Endometrium (tissue), 2 donors: ENCODE results near the gene RAB11FIP3.

ENCODE experiments used
- FAIRE-seq: peaks from 2 replicates; lab custom pipeline; 2012; peaks lifted over from hg19 to GRCh38; lab: Jason Lieb, UNC
- donor health status: control.
- donor health status: control.

RAB11FIP3 gene

DNA sequence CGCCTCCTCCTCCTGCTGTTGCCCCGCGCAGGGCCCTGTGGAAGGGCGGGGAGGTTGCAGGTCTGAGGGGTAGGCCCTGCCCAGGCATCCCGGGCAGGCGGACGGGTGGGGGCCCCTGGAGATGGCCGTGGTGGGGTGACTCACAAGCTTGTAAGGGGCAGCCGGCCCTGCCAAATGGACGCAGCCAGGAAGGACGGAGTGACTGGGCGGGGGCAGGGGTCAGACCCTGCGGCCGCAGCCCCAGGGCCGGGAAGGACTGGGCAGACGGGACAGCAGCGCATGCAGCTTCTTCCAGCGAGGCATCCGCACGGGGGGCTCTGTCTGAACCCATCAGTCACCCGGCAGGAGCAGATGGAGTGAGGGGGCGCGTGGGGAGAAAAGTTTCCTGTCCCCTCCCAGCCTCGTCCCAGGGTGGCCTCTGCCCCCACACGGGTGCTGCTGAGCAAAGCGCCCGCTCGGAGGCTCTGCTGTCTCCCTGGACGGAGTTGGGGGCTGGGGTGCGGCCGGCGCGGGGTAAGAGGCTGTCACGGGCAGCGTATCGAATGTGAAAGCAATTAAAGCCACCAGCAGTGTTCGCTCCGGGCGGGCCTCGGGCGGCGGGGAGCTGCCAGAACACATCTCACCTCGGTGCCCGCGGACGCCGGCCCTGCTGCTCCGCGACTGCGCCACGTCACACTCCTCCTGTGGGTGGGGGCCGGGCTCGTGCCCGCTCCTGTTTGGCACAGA, 129.4 kb downstream of the RAB11FIP3 start:
- FAIRE-seq: no peak

DNA sequence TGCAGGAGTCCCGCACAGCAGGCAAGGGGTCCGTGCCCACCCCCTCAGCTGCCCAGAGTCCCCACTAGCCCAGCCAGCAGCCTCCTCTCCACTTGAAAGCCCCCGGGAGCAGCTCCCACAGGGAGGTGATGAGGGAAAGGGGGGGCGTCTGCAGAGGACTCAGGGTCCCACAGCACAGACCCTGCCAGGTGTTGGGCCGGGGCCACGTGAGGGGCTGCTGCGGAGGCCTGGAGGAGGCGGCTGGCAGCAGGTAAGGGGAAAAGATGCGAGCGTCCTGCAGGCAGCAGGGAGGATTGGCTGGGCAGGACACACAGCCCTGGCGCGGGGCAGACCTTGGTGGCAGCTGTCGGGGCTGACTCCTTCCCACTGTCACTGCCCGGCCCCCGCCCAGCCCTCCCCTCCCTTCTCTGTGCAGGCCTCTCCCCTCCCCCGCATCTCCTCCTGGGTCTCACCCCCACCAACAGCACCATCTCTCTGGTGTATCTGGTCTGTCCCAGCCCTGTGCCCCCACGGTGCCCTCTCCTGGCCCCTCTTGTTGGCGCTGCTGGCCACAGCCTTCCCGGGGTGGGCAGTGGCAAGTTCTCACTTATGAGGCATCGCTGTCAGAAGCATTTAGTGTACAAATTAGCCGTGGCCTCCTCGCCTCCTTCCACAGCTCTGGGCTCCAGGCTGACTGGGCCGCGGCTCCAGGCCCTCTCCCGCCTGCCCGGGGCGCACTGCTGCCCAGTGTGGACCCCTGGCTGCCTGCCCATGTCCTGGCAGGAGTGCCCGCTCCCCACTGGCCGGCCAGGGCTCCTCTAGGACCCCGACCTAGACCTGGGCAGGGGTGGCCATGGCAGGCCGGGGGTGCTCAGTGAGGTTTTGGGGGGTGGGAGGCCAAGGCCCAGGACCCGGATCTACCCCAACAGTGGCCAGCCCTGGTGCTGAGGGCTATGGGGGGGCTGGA, 130.4 kb downstream of the RAB11FIP3 start:
- no peak for FAIRE-seq

DNA sequence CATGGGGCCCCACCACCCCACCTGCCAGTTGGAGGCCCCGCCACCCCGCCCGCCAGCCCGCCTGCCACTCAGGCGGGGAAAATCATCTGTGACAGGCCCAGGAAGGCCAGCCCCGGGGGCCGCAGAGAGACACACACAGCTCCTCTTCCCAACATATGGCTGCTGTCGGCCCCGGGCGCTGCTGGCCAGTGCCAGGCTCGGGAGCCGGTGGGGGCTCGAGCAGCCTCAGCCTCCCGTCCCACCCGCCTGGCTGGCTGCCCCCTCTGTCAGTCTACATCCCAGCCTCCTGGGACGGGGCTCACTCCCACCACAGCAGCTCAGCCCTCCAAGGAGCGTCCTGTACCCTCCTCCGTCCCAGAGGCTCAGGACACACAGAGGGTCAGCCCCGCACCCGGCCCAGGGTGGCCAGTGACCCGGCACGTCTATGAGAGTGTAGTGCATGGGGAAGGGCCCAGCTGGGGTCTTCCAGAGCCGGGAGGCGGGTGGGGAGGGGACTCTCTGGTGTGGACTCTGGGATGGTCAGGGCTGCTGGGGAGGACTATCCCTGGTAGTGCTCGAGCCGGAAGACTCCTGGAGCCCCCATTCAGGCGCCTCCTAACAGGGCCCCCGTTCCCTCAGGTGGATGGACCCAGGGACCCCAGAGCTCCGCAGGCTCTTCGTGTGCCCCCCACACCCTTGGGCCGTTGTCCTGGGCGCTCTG, 131.2 kb downstream of the RAB11FIP3 start:
- no peak for FAIRE-seq

DNA sequence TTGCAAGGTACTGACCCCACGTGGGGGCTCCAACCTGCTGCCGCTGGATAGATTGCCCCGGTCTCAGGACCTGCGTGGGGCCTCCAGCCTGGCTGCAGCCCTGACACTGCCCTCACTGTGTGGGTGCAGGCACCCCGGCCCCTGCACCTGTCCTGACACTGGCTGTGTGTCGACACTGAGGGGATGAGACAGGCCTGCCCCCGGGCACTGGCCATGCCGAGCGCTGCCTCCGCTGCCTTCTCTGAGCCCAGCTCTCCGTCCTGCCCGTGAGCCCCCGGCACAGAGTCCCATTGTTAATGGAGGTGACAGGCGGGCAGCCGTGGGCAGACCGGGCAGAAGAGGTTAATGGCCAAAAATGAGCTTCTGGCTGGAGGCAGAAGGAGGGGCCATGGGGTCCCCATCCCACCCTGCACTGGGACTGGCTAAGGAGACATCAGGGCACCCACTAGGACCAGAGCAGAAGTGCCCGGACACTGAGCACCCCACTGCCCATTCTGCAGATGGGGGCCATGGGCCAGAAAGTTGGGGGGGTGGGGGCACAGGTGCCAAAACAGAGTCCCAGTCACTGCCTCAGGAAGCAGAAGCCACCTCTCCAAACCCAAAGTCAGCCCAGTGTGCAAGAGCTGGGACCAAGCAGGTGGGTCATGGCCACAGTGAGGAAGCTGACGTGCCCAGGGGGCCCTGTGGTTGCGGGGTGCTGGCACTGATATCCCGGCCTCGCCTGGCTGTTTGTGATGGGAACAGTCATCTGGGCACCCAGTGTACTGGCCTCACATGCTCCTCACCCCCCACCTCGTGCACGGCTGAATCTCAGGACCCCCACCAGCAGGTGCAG, 132.2 kb downstream of the RAB11FIP3 start:
- no peak for FAIRE-seq

DNA sequence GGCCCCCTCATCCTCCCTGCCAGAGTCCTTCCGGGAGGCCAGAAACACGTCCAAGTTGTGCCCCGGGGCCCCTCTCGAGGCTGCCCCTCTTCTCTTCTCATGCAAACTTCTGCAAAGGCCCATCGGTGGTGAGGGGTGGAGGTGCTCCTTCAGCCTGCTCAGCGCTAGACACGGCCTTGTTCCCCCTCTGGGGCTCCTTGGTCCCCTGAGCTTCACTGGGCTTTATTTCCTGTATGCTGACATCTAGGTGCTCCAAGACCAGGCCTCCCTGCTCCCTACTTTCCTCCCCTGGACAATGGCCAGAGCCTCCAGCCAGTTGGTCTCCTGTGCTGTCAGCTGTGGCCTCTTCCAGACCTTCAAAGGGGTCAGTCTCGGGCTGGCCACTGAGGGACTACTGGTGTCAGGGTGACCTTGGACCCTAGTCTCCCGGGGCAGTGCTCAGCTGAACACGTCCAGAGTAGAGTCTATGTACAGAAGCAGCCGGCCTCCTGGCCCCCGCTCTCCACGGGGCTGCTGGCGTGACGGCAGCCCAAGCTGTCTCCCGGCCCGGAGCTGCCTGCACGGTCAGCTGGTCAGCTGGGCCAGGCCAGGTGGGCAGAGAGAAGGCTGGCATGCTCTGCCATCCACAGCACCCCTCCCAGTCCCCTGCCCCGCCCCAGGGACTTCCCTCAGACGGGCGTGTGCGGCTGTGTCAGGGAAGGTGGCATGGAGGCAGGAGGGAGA, 133.0 kb downstream of the RAB11FIP3 start:
- FAIRE-seq: no peak

DNA sequence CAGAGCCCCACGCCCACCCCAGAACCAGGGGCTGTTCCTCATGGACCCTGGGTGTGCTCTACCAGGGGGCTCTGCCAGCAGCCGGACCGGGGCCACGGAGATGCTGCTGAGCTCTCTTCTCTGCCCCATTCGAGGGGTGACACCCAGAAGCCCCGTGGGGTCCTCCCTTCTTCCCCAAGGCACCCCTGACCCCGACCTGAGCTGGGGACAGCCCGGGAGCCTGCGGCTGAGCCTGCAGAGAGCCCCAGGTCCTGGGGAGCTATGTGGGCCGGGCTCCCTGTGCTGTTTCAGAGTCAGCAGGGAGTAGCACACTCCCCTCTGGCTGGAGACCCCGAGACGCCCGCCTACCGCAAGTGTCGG, 133.6 kb downstream of the RAB11FIP3 start:
- no peak for FAIRE-seq

DNA sequence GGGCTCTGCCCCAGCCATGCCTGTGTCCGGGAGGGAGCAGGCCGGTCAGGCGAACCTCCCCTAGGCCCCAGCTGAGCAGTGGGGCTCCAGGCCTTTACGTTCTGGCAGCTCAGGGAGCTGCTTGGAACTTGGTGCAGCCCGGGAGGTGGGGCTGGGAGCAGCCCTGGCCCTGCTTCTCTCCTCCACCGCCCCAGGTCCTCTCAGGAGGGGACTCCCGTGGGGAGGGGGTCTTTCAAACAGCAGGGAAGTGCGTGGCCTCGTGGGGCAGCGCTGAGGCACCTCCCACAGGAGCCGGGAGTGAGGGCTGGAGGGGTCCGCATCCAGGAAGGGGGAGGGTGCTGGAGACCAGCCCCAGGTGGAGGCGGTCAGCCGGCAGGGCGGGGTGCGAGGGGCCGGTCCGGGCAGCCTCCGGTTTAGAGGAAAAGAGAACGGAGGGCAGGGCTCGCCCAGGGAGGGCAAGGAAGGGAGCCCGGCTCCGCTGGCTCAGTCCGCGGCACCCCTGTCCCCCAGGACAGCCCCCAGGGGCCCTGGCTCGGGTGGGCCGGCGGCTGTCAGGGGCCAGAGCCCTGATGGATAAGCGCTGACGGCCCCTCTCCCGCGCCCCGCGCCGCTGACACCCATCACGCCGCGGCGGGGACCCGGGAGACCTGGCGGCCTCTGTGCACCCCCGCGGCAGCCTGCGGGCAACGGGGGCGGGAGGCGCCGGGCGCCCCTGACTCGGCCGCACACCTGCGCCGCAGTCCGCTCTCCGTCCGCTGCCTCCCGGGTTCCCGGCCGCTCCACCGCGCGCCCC, 134.2 kb downstream of the RAB11FIP3 start:
- FAIRE-seq: no peak

DNA sequence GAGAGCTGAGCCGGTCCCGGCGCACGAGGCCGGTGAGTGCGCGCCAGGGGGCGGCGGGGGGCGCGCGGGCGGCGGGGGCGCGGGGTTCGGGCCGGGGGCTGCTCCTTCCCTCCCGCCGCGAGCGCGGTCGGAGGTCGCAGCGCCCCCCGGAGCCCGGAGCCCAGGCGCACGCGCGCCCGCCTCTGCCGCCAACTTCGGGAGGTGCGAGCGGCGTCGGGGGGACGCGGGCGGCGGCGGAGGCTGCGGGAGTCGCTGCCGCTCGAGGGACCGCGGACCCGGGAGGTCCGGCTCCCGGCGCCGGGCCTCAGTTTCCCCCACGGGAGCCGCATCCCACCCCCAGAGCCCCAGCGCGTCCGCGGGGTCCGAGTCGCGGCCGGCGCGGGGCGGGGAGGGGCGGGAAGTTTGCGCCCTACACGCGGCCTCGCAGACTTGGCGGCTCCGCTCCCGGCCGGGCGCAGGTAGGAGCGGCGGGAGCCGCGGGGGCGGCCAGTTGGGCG, 134.8 kb downstream of the RAB11FIP3 start, which contains the start of gene PRR35:
PRR35 (plus strand) TSS at position 191 of the 497 bp plus-strand sequence. CDS start 2,901 bp downstream, outside the sequence.
- FAIRE-seq: no peak

DNA sequence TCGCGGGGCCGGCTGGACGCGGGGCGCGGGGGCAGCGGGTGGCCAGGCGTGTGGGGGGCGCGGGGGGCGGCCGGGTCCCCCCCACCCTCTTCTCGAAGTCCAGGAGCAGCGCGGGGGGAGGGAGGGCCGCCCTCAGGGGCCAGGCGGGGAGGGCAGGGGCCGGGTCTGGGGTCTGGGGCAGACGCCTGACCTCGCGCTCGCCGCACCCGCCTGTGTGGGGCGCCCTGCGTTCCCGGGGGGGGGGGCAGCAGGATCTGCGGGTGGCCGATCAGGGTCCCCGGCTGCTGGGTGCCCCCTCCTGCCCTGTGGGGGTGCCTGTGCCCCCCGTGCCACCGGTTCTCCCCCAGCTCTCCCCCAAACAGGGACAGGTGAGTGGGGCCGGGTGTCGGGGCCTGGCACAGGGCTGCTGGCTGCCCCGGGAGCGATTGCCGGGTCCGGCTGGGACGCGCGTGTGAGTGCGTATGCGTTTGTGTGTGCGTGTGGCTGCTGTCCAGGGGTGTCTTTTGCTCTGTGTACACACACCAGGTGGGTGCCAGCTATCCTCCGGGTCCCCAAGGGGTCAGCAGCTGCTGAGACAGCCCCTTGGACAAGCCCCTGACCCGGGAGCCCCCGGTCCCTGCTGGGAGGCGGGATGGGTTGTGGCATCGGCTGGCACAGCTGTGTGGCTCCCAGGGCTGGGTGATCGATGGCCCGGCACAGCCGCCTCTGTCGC, 135.4 kb downstream of the RAB11FIP3 start:
- FAIRE-seq: no peak

DNA sequence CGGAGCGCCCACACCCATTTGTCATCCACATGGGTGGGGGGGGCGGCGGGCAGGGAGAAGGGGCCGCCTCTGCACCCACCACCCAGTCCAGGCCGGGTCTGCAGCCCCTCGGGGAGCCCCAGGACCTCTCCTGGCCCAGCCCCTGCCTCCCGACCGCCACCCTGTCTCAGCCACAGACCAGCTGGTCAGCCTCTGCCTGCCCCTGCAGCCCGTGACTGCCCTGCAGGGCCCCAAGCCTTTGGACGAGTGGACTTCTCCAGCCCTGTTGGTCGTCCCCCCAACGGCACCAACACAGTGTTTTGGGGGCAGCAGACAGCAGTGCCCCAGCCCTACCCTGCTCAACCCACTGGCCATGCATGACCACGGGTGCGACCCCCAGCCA, 136.0 kb downstream of the RAB11FIP3 start:
- FAIRE-seq: no peak

DNA sequence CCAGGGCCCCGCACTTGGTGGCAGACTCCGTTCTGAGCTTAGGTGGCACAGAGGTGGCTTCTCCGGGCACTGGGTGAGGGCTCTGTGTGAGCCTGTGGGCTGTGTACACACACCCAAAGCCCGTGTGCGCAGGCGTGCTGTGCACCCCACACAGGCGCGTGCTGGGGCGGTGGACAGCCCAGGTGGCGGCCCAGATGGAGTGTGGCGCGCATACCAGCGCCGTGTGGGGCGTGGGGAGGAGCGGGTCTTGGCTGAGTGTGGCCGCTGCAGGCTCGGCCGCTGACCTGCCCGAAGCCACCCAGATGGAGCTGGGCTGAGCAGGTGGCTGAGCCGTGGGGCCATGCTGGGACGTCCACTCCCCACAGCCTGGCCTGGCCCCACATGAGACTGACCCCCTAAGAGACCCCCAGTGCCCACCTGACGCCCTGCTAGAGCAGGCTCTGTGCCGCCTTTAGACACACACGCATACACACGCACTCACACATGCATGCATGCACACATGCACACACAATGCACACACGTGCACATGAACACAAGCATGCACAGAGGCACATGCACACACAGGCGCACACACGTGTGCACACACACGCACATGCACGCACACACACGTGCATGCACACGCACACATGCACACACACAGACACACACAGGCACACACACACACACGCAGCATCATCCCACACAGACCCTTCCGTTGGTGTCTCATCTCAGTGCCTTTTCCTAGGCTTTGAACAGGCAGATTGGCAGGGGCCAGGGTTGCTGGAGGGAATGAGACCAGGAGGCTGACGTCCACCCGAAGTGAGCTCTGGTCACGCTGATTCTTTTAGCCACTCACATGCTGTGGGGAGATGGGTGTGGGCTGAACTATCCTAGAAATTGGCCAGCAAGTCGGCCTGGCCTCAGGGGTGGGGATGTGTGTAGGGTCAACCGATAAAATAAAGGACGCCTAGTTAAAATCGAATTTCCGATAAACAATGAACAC, 136.8 kb downstream of the RAB11FIP3 start:
- FAIRE-seq: no peak

DNA sequence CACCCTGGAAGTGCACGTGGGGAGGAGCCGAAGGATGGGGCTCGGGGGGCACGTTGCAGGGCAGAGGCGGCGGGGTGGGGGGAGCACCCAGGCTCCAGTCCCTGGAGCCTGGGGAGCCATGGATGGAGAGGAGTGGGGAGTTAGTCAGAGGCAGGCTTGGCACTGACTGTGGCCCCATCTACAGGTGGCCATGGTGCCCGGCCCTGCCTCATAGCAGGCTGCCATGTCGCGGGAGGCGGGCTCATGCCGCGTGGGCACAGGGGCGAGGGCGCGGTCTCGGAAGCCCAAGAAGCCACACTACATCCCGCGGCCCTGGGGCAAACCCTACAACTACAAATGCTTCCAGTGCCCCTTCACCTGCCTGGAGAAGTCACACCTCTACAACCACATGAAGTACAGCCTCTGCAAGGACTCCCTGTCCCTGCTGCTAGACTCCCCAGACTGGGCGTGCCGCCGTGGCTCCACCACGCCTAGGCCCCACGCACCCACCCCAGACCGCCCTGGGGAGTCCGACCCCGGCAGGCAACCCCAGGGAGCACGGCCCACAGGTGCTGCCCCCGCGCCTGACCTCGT, 137.7 kb downstream of the RAB11FIP3 start:
- no peak for FAIRE-seq

DNA sequence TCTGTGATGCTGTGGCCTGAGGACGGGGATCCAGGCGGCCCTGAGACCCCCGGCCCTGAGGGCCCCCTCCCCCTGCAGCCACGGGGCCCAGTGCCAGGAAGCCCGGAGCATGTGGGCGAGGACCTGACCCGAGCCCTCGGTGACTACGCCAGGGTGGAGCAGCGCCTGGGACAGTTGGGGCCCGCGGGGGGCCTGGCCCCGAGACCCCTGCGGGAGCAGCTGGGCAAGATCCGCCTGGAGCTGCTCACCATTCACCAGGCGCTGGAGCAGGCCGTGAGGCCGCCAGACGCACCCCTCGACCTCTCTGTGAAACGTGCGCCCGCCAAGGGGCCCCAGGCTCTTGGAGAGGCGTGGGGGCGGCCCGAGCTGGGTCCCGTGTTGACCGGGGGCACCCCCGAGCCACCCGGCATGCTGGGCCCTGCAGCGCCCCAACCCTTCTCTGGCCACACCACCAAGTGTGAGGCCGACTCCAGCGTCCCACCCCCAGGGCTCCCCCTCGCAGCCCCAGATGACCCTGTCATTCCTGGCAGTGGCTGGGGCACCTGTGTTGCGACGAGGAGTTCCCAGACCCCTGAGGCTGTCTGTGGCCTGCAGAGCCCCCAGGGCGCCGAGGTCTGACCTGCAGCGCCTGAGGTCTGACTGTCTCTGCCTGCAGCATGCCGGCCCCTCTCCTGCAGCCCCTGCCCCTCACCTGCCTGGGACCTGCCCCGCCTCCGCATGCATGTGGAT, 139.4 kb downstream of the RAB11FIP3 start:
- no peak for FAIRE-seq

DNA sequence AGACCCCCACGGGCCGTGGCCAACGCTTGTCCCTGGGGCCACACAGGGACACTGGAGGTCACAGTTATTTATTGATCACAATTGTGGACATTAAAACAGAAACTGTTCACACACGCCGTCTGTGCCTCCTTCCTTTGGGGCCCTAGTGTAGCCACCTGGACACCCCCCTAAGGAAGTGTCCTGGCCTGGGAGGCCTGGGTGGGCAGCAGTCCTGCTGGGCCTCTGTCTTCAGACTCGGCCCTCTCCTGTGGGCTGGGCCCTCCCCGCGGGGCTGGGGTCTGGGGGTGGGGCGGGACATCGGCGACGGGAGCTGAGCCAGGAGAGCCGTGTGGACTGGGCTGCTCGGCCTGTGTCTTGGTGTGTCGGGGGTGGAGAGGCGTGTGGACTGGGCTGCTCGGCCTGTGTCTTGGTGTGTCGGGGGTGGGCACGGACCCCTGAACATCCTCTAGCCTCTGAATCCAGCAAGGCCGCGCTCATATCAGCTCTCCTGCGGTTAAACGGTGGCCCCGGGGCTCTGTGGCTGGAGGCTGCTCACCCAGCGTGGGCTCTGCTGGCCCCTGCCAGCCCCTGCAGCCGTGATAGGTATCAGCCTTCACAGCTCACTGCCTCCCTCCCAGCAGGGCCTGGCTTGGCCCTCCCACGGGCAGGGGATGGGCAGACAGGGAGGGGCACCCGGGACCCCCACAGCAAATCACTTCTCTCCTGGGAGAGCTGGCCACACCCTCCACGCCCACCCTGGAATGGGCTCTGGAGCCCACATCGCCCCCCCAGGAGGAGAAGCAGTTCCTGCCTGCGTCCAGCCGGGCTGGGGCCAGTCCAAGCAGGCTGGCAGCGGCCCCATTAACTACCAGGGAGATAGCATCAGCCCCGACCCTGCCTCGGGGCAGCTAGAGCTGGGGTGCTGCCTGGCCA, 140.2 kb downstream of the RAB11FIP3 start:
- FAIRE-seq: no peak

DNA sequence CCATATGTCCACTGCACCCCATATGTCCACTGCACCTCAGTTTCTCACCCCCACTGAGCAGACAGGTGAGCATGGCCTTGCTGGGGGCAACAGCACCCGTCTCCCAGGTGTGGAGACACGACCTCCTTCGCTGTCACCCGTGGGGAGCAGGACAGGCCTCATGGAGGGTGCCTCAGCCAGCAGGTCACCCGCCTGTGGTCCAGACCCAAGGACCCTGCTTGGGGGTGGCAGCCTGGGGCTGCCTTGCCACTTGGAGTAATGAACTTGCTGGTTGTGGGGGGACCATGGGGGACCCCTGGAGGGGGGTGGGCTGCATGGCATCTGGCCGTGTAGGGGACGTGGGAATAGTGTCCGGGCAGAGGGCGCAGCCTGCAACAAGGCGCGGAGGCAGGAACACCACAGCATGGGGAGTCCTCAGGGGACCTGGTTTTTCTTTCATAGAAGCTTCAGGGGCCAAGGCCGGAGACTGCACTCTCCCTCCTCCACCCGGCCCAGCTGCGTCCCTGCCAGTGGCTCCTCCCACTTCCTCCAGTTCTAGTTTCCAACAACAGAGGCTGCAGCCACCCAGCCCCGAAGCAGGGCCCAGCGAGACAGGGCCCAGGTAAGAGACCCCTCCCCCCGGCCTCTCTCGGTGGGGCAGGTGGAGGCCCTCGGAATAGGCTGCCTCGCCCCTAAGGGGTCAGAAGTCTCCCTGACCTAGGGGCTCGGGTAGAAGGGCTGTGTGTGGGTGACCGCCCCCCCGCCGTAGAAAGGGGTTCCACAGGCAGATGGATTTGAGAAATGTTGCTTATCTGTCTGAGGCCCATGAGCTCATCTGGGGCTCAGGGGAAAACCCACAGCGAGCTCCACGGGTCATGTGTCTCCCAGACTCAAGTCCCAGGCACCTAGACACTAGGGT, 141.3 kb downstream of the RAB11FIP3 start, which contains the start of gene NHLRC4:
NHLRC4 (plus strand) TSS at position 531 of the 898 bp plus-strand sequence. CDS start 1,043 bp downstream, outside the sequence.
- no peak for FAIRE-seq
